ENCODE results near the gene POU6F1.

Gene POU6F1

GRCh38 chr12:51171884-51172514, 45.9 kb downstream of the POU6F1 start:
- no peaks in the 10 kb centered on the region for H3K9me3 ChIP-seq
- H3K4me1 ChIP-seq (ENCODE audit: control insufficient read depth in 1 of 2, insufficient read depth in 1 of 2, low read depth in 1 of 2, low read length in 1 of 2), result peaks cover 31% of the 10 kb centered on the region in 2 experiments
- peak overlapping the region; percentile 91 for H3K27ac ChIP-seq
- no peak for TF ChIP-seq CTCF (IDR thresholded peaks at IDR 0.05)
- H3K4me3 ChIP-seq (ENCODE audit: low read depth in 1 of 2, low read length in 1 of 2), result peak overlapping the region; percentile 79 to 90
- no peaks in the 10 kb centered on the region for H3K36me3 ChIP-seq
- H3K27me3 ChIP-seq, result no peaks in the 10 kb centered on the region

GRCh38 chr12:51163795-51164194, 54.1 kb downstream of the POU6F1 start:
- TF ChIP-seq CTCF (IDR thresholded peaks at IDR 0.05), result no peak
- H3K4me1 ChIP-seq (ENCODE audit: control insufficient read depth in 1 of 2, insufficient read depth in 1 of 2, low read depth in 1 of 2, low read length in 1 of 2), result no peaks in the 10 kb centered on the region
- H3K36me3 ChIP-seq, result no peaks in the 10 kb centered on the region
- no peak overlapping the region for H3K27ac ChIP-seq
- no peaks in the 10 kb centered on the region for H3K9me3 ChIP-seq
- H3K27me3 ChIP-seq, result no peaks in the 10 kb centered on the region
- H3K4me3 ChIP-seq (ENCODE audit: low read depth in 1 of 2, low read length in 1 of 2), result no peak overlapping the region

GRCh38 chr12:51162217-51162616, 55.6 kb downstream of the POU6F1 start:
- Histone ChIP-seq H3K36me3 (no peaks in the 10 kb centered on the region), H3K4me1 (ENCODE audit: control insufficient read depth in 1 of 2, insufficient read depth in 1 of 2, low read depth in 1 of 2, low read length in 1 of 2) (no peaks in the 10 kb centered on the region), H3K27me3 (no peaks in the 10 kb centered on the region), H3K4me3 (ENCODE audit: low read depth in 1 of 2, low read length in 1 of 2) (no peak overlapping the region), H3K9me3 (no peaks in the 10 kb centered on the region), H3K27ac (no peak overlapping the region)
- TF ChIP-seq CTCF (IDR thresholded peaks at IDR 0.05), result no peak

- Histone ChIP-seq H3K27ac (no peak overlapping the region), H3K36me3 (no peaks in the 10 kb centered on the region), H3K4me3 (ENCODE audit: low read depth in 1 of 2, low read length in 1 of 2) (no peak overlapping the region), H3K27me3 (no peaks in the 10 kb centered on the region), H3K4me1 (ENCODE audit: control insufficient read depth in 1 of 2, insufficient read depth in 1 of 2, low read depth in 1 of 2, low read length in 1 of 2) (no peaks in the 10 kb centered on the region), H3K9me3 (no peaks in the 10 kb centered on the region)
- no peak for TF ChIP-seq CTCF (IDR thresholded peaks at IDR 0.05)
Measured at GRCh38 chr12:51160814-51161459, 56.9 kb downstream of the POU6F1 start.

GRCh38 chr12:51156245-51156765, 61.6 kb downstream of the POU6F1 start:
- no peak overlapping the region for H3K4me3 ChIP-seq (ENCODE audit: low read depth in 1 of 2, low read length in 1 of 2)

More at GRCh38 chr12:51156245-51156765, 61.6 kb downstream of the POU6F1 start:
- no peaks in the 10 kb centered on the region for H3K9me3 ChIP-seq
- TF ChIP-seq CTCF (IDR thresholded peaks at IDR 0.05), result no peak
- H3K27ac ChIP-seq, result no peak overlapping the region
- H3K27me3 ChIP-seq, result no peaks in the 10 kb centered on the region
- H3K4me1 ChIP-seq (ENCODE audit: control insufficient read depth in 1 of 2, insufficient read depth in 1 of 2, low read depth in 1 of 2, low read length in 1 of 2), result no peaks in the 10 kb centered on the region
- H3K36me3 ChIP-seq, result no peaks in the 10 kb centered on the region
